Sciatic nerve (tissue), 2 donors: ENCODE results near the gene ADGRF3. TPM values are rescaled to one million over a fixed set of nuclear protein-coding genes. Genes with fewer than 3 reads are reported as not detected.
"Not testable (repeated sequence)": the region's sequence is repeated elsewhere in the genome, so short reads cannot be mapped to it uniquely, and the experiment has no call there.

ENCODE experiments used
- ATAC-seq: fragments of 200-7000 bp; cut with Tn5 transposase; one replicate; pipeline ENCODE4 v1.9.1; 2020; ENCODE audit warnings: mild to moderate bottlenecking, moderate library complexity
- DNase-seq: peaks from one replicate; pipeline ENCODE4 v3.0.0-alpha.2; 2020; ENCODE audit warnings: low spot score
- intact Hi-C: fragments of 100-400 bp; cut with DNase I; formaldehyde crosslinking; loops from one replicate; pipeline ENCODE4 v1.14.2; 2022
- total RNA-seq: library from RNA; stranded (reverse); fragmentation: NEBNext Ultra II Directional; extraction: Animal tissue kit (Norgen Biotek cat#: 25700); gene quantifications from one replicate; pipeline ENCODE4 v1.2.1, GENCODE V29; 2021
- donor health status: DM: no; HTN: no; CAD: no.
- donor health status: DM: no; HTN: no; CAD: no.

Gene ADGRF3
- total RNA-seq, 1 donor from 2014 or later: not detected

DNA sequence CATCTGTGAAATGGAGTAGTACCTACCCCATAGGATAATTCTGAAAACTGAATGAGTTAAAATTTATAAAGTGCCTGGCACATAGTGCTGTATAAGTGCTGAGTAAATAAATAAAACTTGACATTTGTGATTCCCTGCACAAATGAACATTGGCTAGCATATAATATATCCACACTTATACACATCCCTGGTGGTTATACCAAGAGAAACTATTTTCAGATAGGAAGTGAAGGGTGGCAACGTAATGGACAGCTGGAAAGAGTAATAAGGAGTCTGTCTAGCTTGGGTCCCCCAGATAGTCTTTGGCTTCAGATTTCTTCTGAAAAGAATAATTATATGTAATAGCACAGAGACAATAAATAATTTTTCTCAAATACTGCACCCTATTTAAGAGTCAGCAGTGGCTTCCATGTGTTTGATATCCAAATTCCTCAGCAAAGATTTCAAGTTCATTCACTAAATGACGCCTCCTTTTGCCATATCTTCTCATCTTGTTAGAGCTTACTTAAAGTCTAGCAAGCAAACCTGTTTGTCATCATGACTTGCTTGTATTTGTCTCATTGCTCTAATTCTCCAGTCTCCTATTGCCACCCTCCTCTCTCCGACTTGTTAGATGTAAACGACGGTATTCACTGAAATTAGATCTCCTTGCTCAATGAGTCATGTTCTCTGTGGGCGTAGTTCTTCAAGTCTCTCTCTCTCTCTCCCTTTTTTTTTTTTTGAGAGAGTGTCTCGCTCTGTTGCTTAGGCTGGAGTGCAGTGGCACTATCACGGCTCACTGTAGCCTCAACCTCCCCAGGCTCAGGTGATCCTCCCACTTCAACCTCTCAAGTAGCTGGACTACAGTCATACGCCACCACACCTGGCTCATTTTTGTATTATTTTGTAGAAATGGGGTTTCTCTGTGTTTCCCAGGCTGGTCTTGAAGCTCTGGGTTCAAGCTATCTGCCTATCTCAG, 8.7 kb upstream of the ADGRF3 start:
- DNase-seq: no peak
- ATAC-seq: no peak
- intact Hi-C loops: loop anchor here (10.0 kb wide), 1 partner anchor 109 kb away; no protein-coding TSS in a partner anchor

GRCh38 chr2:26354469-26354868, 7.9 kb upstream of the ADGRF3 start:
- intact Hi-C loops: loop anchor here (10.0 kb wide), 1 partner anchor 110 kb away; no protein-coding TSS in a partner anchor
- ATAC-seq, DNase-seq: not testable (repeated sequence)

- intact Hi-C loops: loop anchor here (10.0 kb wide), 1 partner anchor 112 kb away; no protein-coding TSS in a partner anchor
- no peak for ATAC-seq
Measured at GRCh38 chr2:26352892-26353291, 6.3 kb upstream of the ADGRF3 start.

GRCh38 chr2:26351375-26352090, 4.9 kb upstream of the ADGRF3 start:
- intact Hi-C loops: loop anchor here (10.0 kb wide), 1 partner anchor 113 kb away; no protein-coding TSS in a partner anchor
- ATAC-seq: no peak
- DNase-seq: no peak

More at GRCh38 chr2:26352892-26353291, 6.3 kb upstream of the ADGRF3 start:
- DNase-seq: no peak

- DNase-seq (no peak), ATAC-seq (no peak)
- intact Hi-C loops: loop anchor here (10.0 kb wide), 1 partner anchor 115 kb away; no protein-coding TSS in a partner anchor
Measured at GRCh38 chr2:26349690-26350089, 3.1 kb upstream of the ADGRF3 start.

DNA sequence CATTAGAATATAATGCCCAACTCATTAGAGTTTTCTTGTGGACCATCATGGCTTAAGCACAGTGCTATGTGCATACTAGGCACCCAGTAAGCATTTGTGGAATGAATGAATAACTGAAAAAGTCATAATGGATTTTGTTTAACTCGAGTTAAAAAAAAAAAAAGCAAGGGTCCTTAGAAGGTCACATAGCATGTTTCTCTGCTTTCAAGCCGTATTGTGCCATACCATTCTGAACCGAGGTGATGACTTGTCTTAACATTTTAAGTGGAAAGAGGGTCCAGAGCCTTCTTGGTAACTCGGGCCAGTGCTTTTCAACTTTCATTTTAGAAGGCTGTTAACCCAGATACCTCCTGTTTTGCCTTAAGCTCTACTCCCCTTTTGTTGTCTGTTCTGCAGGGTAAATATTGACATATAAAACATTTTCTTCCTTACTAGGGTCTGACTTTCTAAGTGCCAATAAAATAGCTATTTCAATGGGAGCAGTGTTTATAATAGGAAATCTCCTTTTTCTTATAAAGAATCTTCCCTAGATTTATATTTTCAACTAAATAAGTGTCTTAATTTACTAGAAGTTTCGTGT, 787 bp upstream of the ADGRF3 start:
- intact Hi-C loops: no loop called here
- ATAC-seq: no peak

DNA sequence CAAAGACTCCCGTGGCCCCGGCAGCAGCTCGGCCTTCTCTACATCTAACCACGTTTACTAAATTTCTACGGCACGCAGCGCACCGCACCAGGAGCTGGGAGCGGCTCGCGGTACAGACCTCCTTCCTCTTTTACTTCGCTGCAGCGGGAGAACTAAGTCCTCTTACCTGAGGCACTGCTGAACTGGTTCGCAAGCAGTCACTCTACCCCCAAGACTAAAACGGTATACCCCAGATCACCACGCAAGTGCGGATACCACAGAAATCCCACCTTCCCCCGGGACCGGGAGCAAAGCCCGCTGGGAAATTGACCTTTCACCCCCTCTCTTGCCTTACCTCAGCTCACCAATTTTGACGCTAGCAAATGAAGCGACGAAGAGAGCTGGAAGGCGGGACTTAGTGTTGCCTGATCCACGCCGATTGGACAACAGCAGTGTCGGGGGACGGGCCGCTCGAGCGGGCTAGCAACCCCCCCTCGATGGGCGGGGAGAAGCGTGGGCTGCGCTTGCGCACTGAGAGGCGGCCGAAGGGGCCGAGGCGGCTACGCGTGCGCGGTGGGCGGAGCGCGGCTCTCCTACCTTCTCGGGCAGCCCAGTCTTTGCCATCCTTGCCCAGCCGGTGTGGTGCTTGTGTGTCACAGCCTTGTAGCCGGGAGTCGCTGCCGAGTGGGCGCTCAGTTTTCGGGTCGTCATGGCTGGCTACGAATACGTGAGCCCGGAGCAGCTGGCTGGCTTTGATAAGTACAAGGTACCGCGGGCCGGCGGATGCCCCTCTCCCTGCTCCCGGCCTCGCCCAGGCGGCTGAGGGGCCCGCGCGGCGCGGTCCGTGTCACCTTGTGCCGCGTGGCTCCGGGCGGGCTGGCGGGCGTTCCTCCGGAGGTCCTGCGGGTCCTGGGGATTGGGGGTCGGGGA, 790 bp downstream of the ADGRF3 start, which contains the start of gene SELENOI:
Gene SELENOI, plus strand, starts transcription at position 599 of the 909 bp plus-strand sequence. Its CDS starts 90 bp downstream, at position 689.
- intact Hi-C loops: no loop called here
- ATAC-seq (peak; percentile 99), DNase-seq (peak; percentile 99)

More for the DNA sequence above, 787 bp upstream of the ADGRF3 start:
- DNase-seq: no peak

GRCh38 chr2:26345283-26345544, 1.4 kb downstream of the ADGRF3 start:
- ATAC-seq: no peak
- intact Hi-C loops: no loop called here
- DNase-seq: no peak

- ATAC-seq: no peak
- intact Hi-C loops: no loop called here
Measured at GRCh38 chr2:26344581-26345282, 1.9 kb downstream of the ADGRF3 start.

GRCh38 chr2:26340831-26341230, 5.8 kb downstream of the ADGRF3 start:
- intact Hi-C loops: no loop called here
- ATAC-seq (no peak), DNase-seq (no peak)

More at GRCh38 chr2:26344581-26345282, 1.9 kb downstream of the ADGRF3 start:
- no peak for DNase-seq

GRCh38 chr2:26337298-26337697, 9.3 kb downstream of the ADGRF3 start:
- DNase-seq (no peak), ATAC-seq (no peak)
- intact Hi-C loops: loop anchor here (5.0 kb wide), 1 partner anchor 875 kb away; the partner anchor contains the start of genes ATRAID and SLC5A6

DNA sequence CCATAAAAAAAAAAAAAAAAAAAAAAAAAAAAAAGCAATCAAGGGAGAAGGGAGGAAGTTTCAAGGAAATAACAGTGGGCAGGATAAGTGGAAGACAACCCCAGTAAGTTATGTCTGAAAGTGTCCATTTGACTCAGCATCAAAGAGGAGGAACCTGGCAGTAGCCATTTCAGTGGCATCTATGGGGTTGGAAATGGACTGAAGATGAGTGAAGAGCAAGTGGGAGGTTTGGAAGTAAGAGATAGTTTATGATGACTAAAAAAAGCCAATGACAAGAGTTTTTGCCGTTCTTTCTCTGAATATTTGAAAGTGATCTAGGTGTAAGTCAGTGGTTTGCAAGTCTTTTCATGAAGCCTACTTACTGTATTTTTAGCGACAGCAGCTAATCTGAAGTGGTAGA, 9.9 kb downstream of the ADGRF3 start:
- no peak for ATAC-seq
- no peak for DNase-seq
- intact Hi-C loops: loop anchor here (5.0 kb wide), 1 partner anchor 876 kb away; the partner anchor contains the start of genes ATRAID and SLC5A6

DNA sequence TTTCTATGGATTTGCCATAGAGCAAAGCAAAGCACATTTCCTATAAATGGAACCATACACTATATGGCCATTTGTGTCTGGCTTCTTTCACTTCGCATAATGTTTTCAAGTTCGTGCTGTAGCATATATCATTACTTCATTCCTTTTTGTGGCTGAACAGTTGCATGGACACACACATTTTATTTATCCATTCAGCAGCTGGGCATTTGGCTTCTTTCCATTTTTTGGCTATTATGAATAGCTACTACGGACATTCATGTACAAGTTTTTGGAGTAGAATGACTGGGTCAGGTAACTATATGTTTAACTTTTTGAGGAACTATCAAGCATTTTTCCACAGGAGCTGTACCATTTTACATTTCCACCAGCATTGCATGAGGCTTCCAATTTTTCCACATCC, 11.4 kb downstream of the ADGRF3 start:
- no peak for DNase-seq
- ATAC-seq: no peak
- intact Hi-C loops: loop anchor here (5.0 kb wide), 1 partner anchor 877 kb away; the partner anchor contains the start of genes ATRAID and SLC5A6

GRCh38 chr2:26333293-26333692, 13.3 kb downstream of the ADGRF3 start:
- DNase-seq: no peak
- ATAC-seq: no peak
- intact Hi-C loops: no loop called here

GRCh38 chr2:26331321-26331720, 15.3 kb downstream of the ADGRF3 start:
- ATAC-seq, DNase-seq, intact Hi-C loops: not testable (repeated sequence)

GRCh38 chr2:26330604-26331003, 16.0 kb downstream of the ADGRF3 start:
- ATAC-seq (peak; percentile 24), DNase-seq (no peak)
- intact Hi-C loops: no loop called here

DNA sequence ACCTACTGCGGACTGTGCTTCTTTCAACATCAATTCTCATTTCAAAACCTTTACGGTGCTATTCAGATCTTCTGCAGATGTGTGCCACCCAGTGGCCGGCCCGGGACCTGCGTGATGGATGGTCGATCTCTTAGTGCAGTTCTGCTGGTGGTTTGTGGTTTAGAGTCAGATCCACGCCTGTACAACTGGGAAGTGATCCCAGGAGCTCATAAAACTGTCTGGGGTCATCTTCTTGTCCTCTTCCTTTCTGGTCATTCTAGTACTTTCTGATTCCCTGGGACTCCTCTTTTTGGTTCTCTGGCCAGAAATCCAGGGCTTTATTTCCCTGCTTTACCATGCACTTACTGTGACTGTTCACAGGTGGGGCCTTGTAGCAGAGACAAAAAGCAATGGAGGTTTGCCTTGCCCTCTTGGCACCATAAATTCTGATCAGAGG, 16.5 kb downstream of the ADGRF3 start:
- DNase-seq (peak; percentile 93), ATAC-seq (peak; percentile 97)
- intact Hi-C loops: no loop called here
